GM13977 (cell line): ENCODE measurements around the gene FMOD.

ENCODE experiments used
- DNase-seq: peaks from one replicate; pipeline ENCODE4 v3.0.0; 2012; ENCODE audit warnings: low spot score
- in situ Hi-C: fragments of 300-500 bp; cut with MboI; formaldehyde crosslinking; loops from one replicate; pipeline ENCODE4 v1.12.0; 2022; ENCODE audit warnings: low sequenced_read_pairs, low pct_unique_long_range_greater_than_20kb, mixed read lengths, inconsistent platforms; ENCODE audit not compliant: unreplicated experiment
- TF ChIP-seq, protein P1 (sequence below): IDR thresholded peaks from 2 replicates; pipeline ENCODE4 v1.5.1; 2012; ENCODE audit warnings: mild to moderate bottlenecking, control low read depth; ENCODE audit not compliant: insufficient read depth; ENCODE audit errors: extremely low read depth, missing control alignments

The FMOD gene

DNA sequence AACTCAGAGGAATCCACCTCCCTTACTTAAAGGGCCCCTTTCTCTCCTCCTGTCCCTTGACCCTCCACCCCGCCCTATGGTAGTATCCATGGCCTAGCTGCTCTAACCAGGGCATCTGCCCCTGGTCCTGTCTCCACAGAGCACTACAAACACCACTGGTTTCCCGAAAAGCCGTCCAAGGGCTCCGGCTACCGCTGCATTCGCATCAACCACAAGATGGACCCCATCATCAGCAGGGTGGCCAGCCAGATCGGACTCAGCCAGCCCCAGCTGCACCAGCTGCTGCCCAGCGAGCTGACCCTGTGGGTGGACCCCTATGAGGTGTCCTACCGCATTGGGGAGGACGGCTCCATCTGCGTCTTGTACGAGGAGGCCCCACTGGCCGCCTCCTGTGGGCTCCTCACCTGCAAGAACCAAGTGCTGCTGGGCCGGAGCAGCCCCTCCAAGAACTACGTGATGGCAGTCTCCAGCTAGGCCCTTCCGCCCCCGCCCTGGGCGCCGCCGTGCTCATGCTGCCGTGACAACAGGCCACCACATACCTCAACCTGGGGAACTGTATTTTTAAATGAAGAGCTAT is 43.9 kb downstream of the FMOD start:
- TF ChIP-seq, protein P1, sequence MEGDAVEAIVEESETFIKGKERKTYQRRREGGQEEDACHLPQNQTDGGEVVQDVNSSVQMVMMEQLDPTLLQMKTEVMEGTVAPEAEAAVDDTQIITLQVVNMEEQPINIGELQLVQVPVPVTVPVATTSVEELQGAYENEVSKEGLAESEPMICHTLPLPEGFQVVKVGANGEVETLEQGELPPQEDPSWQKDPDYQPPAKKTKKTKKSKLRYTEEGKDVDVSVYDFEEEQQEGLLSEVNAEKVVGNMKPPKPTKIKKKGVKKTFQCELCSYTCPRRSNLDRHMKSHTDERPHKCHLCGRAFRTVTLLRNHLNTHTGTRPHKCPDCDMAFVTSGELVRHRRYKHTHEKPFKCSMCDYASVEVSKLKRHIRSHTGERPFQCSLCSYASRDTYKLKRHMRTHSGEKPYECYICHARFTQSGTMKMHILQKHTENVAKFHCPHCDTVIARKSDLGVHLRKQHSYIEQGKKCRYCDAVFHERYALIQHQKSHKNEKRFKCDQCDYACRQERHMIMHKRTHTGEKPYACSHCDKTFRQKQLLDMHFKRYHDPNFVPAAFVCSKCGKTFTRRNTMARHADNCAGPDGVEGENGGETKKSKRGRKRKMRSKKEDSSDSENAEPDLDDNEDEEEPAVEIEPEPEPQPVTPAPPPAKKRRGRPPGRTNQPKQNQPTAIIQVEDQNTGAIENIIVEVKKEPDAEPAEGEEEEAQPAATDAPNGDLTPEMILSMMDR, result peak; percentile 18
- DNase-seq, result no peak
- in situ Hi-C loops, result no loop called here

DNA sequence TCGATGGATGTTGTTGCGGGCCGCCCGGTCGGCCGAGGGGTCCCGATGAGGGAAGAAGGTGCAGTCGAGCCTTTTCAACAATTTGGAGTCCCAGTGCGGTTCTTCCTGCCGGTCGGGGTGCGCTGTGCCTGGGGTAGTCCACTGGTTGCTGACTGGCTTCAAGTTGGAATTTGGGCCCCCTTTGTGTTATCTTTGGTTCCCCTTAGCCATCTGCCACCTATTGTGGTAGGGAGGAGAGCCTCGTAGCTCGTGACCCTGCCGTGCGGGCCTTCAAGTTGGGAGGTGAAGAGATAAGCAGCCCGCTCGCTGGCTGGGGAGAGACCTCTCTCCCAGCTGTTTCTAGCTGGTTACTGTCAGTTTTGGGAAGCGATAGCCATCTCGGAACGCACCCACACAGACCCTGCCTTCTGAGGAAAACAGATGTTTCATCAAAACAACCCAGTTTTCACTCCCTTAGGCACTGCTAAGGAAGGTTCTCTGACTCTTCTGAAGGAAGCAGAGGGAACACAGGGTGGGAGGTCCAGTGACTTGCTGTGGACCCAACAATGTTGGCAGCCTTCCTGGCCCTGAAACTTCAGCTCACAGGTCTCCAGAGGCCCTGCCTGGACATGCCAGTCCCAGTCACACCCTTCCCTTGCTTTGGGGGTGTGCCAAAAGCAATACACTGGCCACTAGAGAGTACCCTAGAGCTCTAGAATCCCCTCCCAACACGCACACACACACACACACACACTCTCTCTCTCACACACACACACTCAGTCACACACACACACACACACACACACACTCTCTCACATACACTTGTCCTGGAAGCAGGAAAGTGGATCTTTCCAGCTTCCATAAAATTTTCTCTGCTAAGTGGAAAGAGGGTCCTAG is 44.6 kb downstream of the FMOD start:
- TF ChIP-seq, protein P1, result peak; percentile 38
- in situ Hi-C loops, result no loop called here
- DNase-seq, result peak; percentile 66

DNA sequence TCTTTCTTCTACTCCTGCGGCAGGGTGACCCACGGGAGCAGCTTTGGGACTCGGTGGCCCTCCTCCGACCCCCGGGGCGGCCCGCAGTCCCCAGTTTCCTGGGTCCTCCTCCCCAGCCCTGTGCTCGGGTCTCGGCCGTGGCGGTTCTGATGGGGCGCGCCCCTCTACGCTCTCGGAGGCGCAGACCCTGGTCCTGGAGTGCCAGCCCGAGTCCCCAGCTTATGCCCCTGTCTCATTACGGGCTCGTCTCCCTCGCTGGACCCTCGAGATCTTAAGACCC is 45.2 kb downstream of the FMOD start:
- in situ Hi-C loops, result no loop called here
- TF ChIP-seq, protein P1, result no peak
- DNase-seq, result no peak

DNA sequence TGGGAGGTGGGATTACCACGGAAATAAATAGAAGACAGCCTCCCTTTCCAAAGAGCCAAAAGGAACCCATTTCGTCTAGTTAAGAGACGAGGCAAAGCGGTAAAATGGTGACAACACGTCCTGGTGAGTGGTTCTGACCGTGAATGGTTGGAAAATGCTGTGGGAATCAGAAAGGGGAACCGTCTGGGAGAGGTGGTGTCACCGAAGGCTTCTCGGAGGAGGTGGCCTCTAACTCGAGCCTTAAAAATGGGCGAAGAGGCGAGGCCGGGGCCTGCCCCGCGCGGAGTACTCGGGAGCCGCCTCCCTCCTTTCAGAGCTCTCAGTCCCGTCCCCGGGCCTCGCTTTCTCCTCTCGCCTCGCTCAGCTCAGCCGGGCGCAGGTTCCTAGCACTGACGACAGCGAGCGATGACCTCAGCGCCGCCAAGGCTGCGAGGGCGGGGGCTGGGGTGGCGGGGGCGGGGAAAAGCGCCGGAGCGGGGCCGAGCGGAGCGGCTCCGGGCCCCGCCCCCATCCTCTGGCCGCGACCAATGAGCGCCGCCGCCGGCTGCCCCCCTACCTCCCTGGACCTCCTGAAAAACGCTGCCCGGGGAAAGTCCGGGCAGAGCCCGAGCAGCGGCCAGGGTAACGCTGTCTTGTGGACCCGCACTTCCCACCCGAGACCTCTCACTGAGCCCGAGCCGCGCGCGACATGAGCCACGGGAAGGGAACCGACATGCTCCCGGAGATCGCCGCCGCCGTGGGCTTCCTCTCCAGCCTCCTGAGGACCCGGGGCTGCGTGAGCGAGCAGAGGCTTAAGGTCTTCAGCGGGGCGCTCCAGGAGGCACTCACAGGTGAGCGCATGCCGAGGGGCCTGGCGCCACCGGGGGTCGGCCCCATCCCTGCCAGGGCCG is 45.8 kb downstream of the FMOD start, which contains the start of gene BTG2:
Gene BTG2, plus strand, starts transcription at position 601 of the 890 bp plus-strand sequence. Its CDS starts 88 bp downstream, at position 689.
- in situ Hi-C loops, result no loop called here
- DNase-seq, result peak; percentile 95
- TF ChIP-seq, protein P1, result no peak

DNA sequence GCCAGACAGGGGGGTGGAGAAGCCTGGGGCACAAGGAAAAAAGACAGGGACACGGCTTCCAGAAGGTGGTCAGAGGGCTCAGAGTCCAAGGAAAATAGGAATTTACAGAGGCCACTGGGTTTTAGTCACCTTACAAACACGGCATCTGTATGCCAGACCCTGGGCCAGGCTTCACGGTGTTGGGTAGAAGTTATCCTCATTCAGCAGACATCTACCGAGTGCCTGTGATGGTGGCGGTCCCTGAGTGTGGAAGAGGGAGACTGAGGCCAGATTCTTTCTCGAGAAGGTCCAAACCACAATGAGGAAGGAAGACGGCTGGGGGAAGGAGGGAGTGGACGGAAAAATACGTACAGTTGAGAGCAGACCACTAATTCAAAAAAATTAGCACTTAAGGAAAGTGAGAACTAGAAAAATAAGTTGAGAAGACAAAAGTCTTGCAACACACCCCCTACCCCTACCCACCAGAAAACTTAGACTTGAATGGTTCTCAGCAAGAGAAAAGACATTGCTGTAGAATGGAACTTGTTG is 46.5 kb downstream of the FMOD start:
- DNase-seq, result no peak
- TF ChIP-seq, protein P1, result no peak
- in situ Hi-C loops, result no loop called here

DNA sequence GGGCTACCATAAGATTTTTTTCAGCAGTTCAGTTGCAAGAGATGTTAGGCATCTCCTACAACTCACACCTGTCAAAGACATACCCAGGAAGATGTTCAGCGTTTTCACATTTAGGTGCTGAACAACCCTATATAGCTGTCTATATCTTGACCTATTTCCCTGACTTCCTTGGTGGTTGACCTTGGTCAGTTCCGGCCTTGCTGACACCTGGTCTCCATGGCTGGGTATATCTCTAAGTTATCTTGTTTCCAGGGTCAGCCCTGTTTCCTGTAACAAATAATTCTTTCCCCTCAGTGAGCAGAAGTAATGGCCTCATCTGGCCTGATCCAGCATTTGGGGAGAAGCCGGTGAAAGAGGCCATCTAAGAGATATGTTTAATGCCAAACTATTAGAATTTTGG is 48.0 kb downstream of the FMOD start:
- in situ Hi-C loops, result no loop called here
- no peak for DNase-seq
- TF ChIP-seq, protein P1, result no peak
